SU-DHL-6 (cell line): Measurements from ENCODE around the gene HID1.

ENCODE experiments used
- CTCF ChIP-seq: fragments of 200-600 bp; sonication (generic); IDR thresholded peaks from one replicate; pipeline ENCODE4 v1.5.1; 2017; ENCODE audit warnings: antibody characterized with exemption, mild to moderate bottlenecking, low read length, moderate library complexity; ENCODE audit not compliant: insufficient read depth, poor library complexity, severe bottlenecking
- EZH2phosphoT487 ChIP-seq: fragments of 200-600 bp; sonication (generic), shearing (Covaris generic); conservative IDR thresholded peaks from 2 replicates; pipeline ENCODE4 v1.6.1; 2018; ENCODE audit warnings: mild to moderate bottlenecking, antibody characterized with exemption, low read length, moderate library complexity, mixed read lengths

- no peak for TF ChIP-seq CTCF
- no peak for TF ChIP-seq EZH2phosphoT487
These were observed 34.1 kb upstream of the HID1 start for GRCh38 chr17:75006653-75007052.
